DND-41 (cell line): Measurements from ENCODE around the gene SSR3.

Experiments used
- ATAC-seq: fragments of 200-7000 bp; cut with Tn5 transposase; 3 replicates; pipeline ENCODE4 v1.9.1; 2021; ENCODE audit warnings: low read depth; ENCODE audit not compliant: insufficient read depth
- DNase-seq: peaks from one replicate; pipeline ENCODE4 v3.0.0-alpha.2; 2020
- H2AFZ ChIP-seq: 2 replicates; pipeline ENCODE4 v1.6.0; 2012; ENCODE audit warnings: low read depth, low read length
- H3K27ac ChIP-seq: 2 replicates; pipeline ENCODE4 v1.5.1; 2012; ENCODE audit warnings: low read length, inconsistent platforms
- H3K27me3 ChIP-seq: fragments of 200-600 bp; sonication (generic); 2 replicates; pipeline ENCODE4 v1.6.0; 2012; ENCODE audit warnings: low read length, mild to moderate bottlenecking, inconsistent platforms; ENCODE audit not compliant: insufficient read depth, poor library complexity
- H3K36me3 ChIP-seq: 2 replicates; pipeline ENCODE4 v1.5.1; 2012; ENCODE audit warnings: low read length, inconsistent platforms; ENCODE audit not compliant: insufficient read depth
- H3K4me1 ChIP-seq: 2 replicates; pipeline ENCODE4 v1.5.1; 2012; ENCODE audit warnings: mild to moderate bottlenecking, low read length; ENCODE audit not compliant: insufficient read depth
- H3K4me2 ChIP-seq: 2 replicates; pipeline ENCODE4 v1.6.0; 2012; ENCODE audit warnings: mild to moderate bottlenecking, moderate library complexity, low read length, inconsistent platforms; ENCODE audit not compliant: insufficient read depth
- H3K4me3 ChIP-seq, 2 experiments: fragments of 200-600 bp in 1 of 2; shearing (Covaris generic) in 1 of 2; 2 replicates each; pipeline ENCODE4 v1.5.1; 2012 to 2016; ENCODE audit warnings: inconsistent platforms in 2 of 2, low read length in 2 of 2, mild to moderate bottlenecking in 2 of 2, low read depth in 1 of 2, moderate library complexity in 1 of 2
- H3K79me2 ChIP-seq: 2 replicates; pipeline ENCODE4 v1.6.0; 2012; ENCODE audit warnings: low read length, inconsistent platforms; ENCODE audit not compliant: insufficient read depth
- H3K9ac ChIP-seq: 2 replicates; pipeline ENCODE4 v1.6.0; 2012; ENCODE audit warnings: low read depth, mild to moderate bottlenecking, inconsistent platforms, low read length, moderate library complexity
- H3K9me3 ChIP-seq: 2 replicates; pipeline ENCODE4 v1.5.1; 2012; ENCODE audit warnings: low read length, moderate library complexity, mild to moderate bottlenecking, inconsistent platforms; ENCODE audit not compliant: insufficient read depth, severe bottlenecking
- H4K20me1 ChIP-seq: 2 replicates; pipeline ENCODE4 v1.6.0; 2012; ENCODE audit warnings: low read length; ENCODE audit not compliant: insufficient read depth
- EZH2 ChIP-seq: IDR thresholded peaks from 3 replicates; pipeline ENCODE4 v1.6.1; 2012; ENCODE audit warnings: borderline replicate concordance, low read depth, mild to moderate bottlenecking, moderate library complexity, low read length, inconsistent platforms; ENCODE audit not compliant: severe bottlenecking
- TF ChIP-seq, protein P1 (sequence below): IDR thresholded peaks from 2 replicates; pipeline ENCODE4 v1.5.1; 2012; ENCODE audit warnings: borderline replicate concordance, low read length, moderate library complexity, mild to moderate bottlenecking; ENCODE audit not compliant: poor library complexity, severe bottlenecking; ENCODE audit errors: extremely low read depth

SSR3 gene

DNA sequence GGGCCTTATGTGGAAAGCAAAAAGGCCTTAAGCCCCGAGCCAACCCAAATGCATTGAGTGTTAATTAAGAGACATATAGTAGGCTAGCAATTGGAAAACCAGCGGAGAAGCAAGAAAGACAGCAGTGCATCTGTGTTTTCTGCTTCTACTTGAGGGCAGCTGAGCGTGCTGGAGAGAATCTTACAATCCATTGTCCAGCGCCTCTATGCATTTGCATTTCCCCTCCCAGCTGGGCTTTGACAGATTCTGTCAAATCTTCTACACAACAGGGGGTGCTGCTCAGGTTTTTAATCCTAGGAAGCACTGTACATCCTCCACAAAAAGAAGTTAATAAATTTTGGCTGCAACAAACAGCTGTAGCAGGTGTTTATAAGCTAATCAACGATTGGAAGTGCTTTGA, 23.9 kb downstream of the SSR3 start:
- Histone ChIP-seq H3K36me3 (no peaks in the 10 kb centered on the region), H3K4me1 (no peaks in the 10 kb centered on the region), H3K9me3 (no peaks in the 10 kb centered on the region), H4K20me1 (no peaks in the 10 kb centered on the region; the same call in 1 of the 2 replicates), H3K27ac (no peak overlapping the region), H3K9ac (no peak overlapping the region), H3K27me3 (no peaks in the 10 kb centered on the region), H3K4me2 (no peak overlapping the region), H2AFZ (no peak overlapping the region), H3K4me3 (no peak overlapping the region), H3K79me2 (no peaks in the 10 kb centered on the region)
- TF ChIP-seq, protein P1, sequence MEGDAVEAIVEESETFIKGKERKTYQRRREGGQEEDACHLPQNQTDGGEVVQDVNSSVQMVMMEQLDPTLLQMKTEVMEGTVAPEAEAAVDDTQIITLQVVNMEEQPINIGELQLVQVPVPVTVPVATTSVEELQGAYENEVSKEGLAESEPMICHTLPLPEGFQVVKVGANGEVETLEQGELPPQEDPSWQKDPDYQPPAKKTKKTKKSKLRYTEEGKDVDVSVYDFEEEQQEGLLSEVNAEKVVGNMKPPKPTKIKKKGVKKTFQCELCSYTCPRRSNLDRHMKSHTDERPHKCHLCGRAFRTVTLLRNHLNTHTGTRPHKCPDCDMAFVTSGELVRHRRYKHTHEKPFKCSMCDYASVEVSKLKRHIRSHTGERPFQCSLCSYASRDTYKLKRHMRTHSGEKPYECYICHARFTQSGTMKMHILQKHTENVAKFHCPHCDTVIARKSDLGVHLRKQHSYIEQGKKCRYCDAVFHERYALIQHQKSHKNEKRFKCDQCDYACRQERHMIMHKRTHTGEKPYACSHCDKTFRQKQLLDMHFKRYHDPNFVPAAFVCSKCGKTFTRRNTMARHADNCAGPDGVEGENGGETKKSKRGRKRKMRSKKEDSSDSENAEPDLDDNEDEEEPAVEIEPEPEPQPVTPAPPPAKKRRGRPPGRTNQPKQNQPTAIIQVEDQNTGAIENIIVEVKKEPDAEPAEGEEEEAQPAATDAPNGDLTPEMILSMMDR, result no peak
- no peak for TF ChIP-seq EZH2
- DNase-seq, result no peak
- no peak for ATAC-seq

DNA sequence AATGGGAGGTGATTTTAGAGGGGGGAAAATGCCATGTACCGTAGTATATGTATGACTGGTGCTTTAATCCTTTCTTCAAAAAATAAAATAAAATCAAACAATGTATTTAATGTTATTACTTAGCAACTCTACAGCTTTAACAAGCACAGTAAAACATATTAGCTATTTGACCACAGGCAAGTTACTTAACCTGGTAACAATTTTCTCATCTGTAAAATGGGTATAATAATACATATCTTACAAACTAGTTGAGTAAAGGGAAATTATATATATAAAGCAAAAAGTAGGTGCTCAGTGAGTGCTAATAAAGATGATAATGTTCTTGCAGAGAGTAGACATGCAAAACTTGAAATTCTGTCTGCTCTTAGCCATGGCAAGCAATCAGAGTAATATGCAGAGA, 27.9 kb downstream of the SSR3 start:
- no peak overlapping the region for H3K4me3 ChIP-seq
- ATAC-seq (no peak), DNase-seq (no peak)
- no peaks in the 10 kb centered on the region for H3K9me3 ChIP-seq
- H3K9ac ChIP-seq, result no peak overlapping the region
- H3K27ac ChIP-seq, result no peak overlapping the region
- H3K4me1 ChIP-seq, result peaks cover 3% of the 10 kb centered on the region; the same call in 1 of the 2 replicates
- H3K36me3 ChIP-seq, result no peaks in the 10 kb centered on the region
- no peak overlapping the region for H3K4me2 ChIP-seq
- H3K27me3 ChIP-seq, result no peaks in the 10 kb centered on the region
- TF ChIP-seq EZH2, result no peak
- TF ChIP-seq, protein P1, result no peak
- no peaks in the 10 kb centered on the region for H3K79me2 ChIP-seq
- H2AFZ ChIP-seq, result no peak overlapping the region
- H4K20me1 ChIP-seq, result no peaks in the 10 kb centered on the region

DNA sequence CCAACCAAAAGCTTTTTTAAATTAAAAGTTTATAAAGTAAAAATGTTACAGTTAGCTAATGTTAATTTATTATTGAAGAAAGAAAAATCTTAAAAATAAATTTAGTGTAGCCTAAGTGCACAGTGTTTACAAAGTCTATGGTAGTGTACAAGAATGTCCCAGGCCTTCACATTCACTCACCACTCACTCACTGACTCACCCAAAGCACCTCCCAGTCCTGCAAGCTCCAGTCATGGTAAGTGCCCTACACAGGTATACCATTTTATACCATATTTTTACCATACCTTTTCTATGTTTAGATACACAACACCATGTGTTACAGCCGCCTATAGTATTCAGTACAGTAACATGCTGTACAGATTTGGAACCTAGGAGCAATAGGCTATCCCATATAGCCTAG, 29.1 kb downstream of the SSR3 start:
- Histone ChIP-seq H3K4me3 (no peak overlapping the region), H3K27ac (no peak overlapping the region), H3K36me3 (no peaks in the 10 kb centered on the region), H2AFZ (no peak overlapping the region), H4K20me1 (no peaks in the 10 kb centered on the region), H3K27me3 (no peaks in the 10 kb centered on the region), H3K9ac (no peak overlapping the region), H3K79me2 (no peaks in the 10 kb centered on the region), H3K4me1 (peaks cover 3% of the 10 kb centered on the region; the same call in 1 of the 2 replicates), H3K9me3 (no peaks in the 10 kb centered on the region), H3K4me2 (no peak overlapping the region)
- DNase-seq, result no peak
- TF ChIP-seq, protein P1, result no peak
- no peak for TF ChIP-seq EZH2
- ATAC-seq, result no peak

DNA sequence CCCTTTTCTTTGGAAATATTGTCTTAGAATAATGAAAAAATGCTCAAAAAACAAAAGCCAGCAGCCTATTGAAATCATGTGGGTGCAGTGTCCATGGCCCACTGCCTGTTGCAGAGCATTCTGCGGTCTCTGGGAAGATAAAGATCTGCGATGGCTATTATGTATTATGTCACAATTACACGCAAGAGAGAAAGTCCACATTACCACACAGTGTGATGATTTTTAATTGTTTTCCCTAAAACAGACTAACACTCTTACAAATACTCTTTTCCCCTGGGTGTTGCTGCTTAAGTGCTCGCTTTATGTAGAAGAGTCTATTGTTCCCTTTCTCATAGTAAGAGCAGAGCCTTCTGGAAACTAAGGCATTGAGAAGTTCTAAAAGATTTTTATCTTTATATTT, 32.2 kb downstream of the SSR3 start:
- Histone ChIP-seq H3K4me3 (no peak overlapping the region), H3K4me1 (peaks cover 3% of the 10 kb centered on the region; the same call in 1 of the 2 replicates), H4K20me1 (no peaks in the 10 kb centered on the region), H3K9me3 (no peaks in the 10 kb centered on the region), H3K27me3 (peaks cover 16% of the 10 kb centered on the region), H3K27ac (no peak overlapping the region), H3K4me2 (no peak overlapping the region), H3K9ac (no peak overlapping the region), H3K36me3 (no peaks in the 10 kb centered on the region), H3K79me2 (no peaks in the 10 kb centered on the region), H2AFZ (no peak overlapping the region)
- no peak for DNase-seq
- TF ChIP-seq, protein P1, result no peak
- TF ChIP-seq EZH2, result no peak
- no peak for ATAC-seq
